ENCODE results near the gene WFDC6.

WFDC6 gene

GRCh38 chr20:45515147-45515913 lies 24.0 kb downstream of the WFDC6 start, which contains the start of gene SPINT3:
SPINT3 (minus strand) TSS chr20:45515622; CDS start chr20:45515608, 14 bp downstream.
- DNase-seq = no peak

GRCh38 chr20:45510242-45510862 lies 28.9 kb downstream of the WFDC6 start:
- no peak for DNase-seq

GRCh38 chr20:45509091-45509490 lies 30.2 kb downstream of the WFDC6 start:
- DNase-seq = no peak

GRCh38 chr20:45508068-45508886 lies 31.0 kb downstream of the WFDC6 start:
- no peak for DNase-seq

GRCh38 chr20:45507011-45507820 lies 32.1 kb downstream of the WFDC6 start:
- DNase-seq = no peak

- no peak for DNase-seq
These were observed 32.9 kb downstream of the WFDC6 start for GRCh38 chr20:45506398-45506797.

GRCh38 chr20:45503403-45503802 lies 35.9 kb downstream of the WFDC6 start:
- no peak for DNase-seq

- DNase-seq = no peak
These were observed 36.7 kb downstream of the WFDC6 start for GRCh38 chr20:45502561-45502960.

- no peak for DNase-seq
These were observed 37.7 kb downstream of the WFDC6 start for GRCh38 chr20:45501600-45501999.

- DNase-seq = no peak
These were observed 39.3 kb downstream of the WFDC6 start for GRCh38 chr20:45500022-45500421.

GRCh38 chr20:45497971-45498494 lies 41.2 kb downstream of the WFDC6 start:
- DNase-seq = no peak

- DNase-seq = no peak
These were observed 43.1 kb downstream of the WFDC6 start for GRCh38 chr20:45496166-45496565.

- DNase-seq = no peak
These were observed 43.8 kb downstream of the WFDC6 start for GRCh38 chr20:45495501-45495941.

- no peak for DNase-seq
These were observed 50.2 kb downstream of the WFDC6 start for GRCh38 chr20:45489083-45489531.

- DNase-seq = no peak
These were observed 52.0 kb downstream of the WFDC6 start for GRCh38 chr20:45487231-45487635.

GRCh38 chr20:45485388-45485787 lies 53.9 kb downstream of the WFDC6 start:
- DNase-seq = no peak

- DNase-seq = no peak
These were observed 54.6 kb downstream of the WFDC6 start for GRCh38 chr20:45484676-45485075.
